Measurements from ENCODE around the gene KRT84.

KRT84 gene

GRCh38 chr12:52417740-52418139 is 32.3 kb upstream of the KRT84 start:
- Histone ChIP-seq H3K27ac (ENCODE audit: extremely low read depth, low read depth, low read length) (no peak overlapping the region), H3K36me3 (ENCODE audit: control insufficient read depth in 2 of 2, insufficient read depth in 1 of 2, low read length in 2 of 2) (no peaks in the 10 kb centered on the region), H3K4me1 (ENCODE audit: control insufficient read depth, insufficient read depth, low read length) (no peaks in the 10 kb centered on the region), H3K4me3 (ENCODE audit: low read depth, low read length) (no peak overlapping the region), H3K9me3 (ENCODE audit: control insufficient read depth, insufficient read depth, low read depth, low read length) (no peaks in the 10 kb centered on the region)
- TF ChIP-seq KLF8 (tag by site-specific recombination; IDR thresholded peaks at IDR 0.05) (no peak), ZNF366 (tag by site-specific recombination; conservative IDR thresholded peaks at IDR 0.05) (no peak), GLIS1 (tag by site-specific recombination; IDR thresholded peaks at IDR 0.05) (no peak), SP7 (tag by site-specific recombination; IDR thresholded peaks at IDR 0.05) (no peak), GLI4 (tag by site-specific recombination; IDR thresholded peaks at IDR 0.05) (no peak), ZNF24 (tag by site-specific recombination; IDR thresholded peaks at IDR 0.05) (no peak), ZSCAN23 (tag by site-specific recombination; IDR thresholded peaks at IDR 0.05) (no peak), ZNF155 (tag by site-specific recombination; IDR thresholded peaks at IDR 0.05) (no peak), ZNF792 (tag by site-specific recombination; IDR thresholded peaks at IDR 0.05) (no peak), ZNF239 (tag by site-specific recombination; IDR thresholded peaks at IDR 0.05) (no peak), ZNF529 (tag by site-specific recombination; IDR thresholded peaks at IDR 0.05; ENCODE audit: insufficient replicate concordance) (no peak), ZNF561 (tag by site-specific recombination; IDR thresholded peaks at IDR 0.05; ENCODE audit: borderline replicate concordance) (no peak)
- TF ChIP-seq, protein P1, sequence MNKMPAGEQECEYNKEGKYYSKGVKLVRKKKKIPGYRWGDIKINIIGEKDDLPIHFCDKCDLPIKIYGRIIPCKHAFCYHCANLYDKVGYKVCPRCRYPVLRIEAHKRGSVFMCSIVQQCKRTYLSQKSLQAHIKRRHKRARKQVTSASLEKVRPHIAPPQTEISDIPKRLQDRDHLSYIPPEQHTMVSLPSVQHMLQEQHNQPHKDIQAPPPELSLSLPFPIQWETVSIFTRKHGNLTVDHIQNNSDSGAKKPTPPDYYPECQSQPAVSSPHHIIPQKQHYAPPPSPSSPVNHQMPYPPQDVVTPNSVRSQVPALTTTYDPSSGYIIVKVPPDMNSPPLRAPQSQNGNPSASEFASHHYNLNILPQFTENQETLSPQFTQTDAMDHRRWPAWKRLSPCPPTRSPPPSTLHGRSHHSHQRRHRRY (tag by site-specific recombination; IDR thresholded peaks at IDR 0.05), result no peak
- TF ChIP-seq, protein P2, sequence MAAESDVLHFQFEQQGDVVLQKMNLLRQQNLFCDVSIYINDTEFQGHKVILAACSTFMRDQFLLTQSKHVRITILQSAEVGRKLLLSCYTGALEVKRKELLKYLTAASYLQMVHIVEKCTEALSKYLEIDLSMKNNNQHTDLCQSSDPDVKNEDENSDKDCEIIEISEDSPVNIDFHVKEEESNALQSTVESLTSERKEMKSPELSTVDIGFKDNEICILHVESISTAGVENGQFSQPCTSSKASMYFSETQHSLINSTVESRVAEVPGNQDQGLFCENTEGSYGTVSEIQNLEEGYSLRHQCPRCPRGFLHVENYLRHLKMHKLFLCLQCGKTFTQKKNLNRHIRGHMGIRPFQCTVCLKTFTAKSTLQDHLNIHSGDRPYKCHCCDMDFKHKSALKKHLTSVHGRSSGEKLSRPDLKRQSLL (tag by site-specific recombination; IDR thresholded peaks at IDR 0.05), result no peak
- TF ChIP-seq, protein P3, sequence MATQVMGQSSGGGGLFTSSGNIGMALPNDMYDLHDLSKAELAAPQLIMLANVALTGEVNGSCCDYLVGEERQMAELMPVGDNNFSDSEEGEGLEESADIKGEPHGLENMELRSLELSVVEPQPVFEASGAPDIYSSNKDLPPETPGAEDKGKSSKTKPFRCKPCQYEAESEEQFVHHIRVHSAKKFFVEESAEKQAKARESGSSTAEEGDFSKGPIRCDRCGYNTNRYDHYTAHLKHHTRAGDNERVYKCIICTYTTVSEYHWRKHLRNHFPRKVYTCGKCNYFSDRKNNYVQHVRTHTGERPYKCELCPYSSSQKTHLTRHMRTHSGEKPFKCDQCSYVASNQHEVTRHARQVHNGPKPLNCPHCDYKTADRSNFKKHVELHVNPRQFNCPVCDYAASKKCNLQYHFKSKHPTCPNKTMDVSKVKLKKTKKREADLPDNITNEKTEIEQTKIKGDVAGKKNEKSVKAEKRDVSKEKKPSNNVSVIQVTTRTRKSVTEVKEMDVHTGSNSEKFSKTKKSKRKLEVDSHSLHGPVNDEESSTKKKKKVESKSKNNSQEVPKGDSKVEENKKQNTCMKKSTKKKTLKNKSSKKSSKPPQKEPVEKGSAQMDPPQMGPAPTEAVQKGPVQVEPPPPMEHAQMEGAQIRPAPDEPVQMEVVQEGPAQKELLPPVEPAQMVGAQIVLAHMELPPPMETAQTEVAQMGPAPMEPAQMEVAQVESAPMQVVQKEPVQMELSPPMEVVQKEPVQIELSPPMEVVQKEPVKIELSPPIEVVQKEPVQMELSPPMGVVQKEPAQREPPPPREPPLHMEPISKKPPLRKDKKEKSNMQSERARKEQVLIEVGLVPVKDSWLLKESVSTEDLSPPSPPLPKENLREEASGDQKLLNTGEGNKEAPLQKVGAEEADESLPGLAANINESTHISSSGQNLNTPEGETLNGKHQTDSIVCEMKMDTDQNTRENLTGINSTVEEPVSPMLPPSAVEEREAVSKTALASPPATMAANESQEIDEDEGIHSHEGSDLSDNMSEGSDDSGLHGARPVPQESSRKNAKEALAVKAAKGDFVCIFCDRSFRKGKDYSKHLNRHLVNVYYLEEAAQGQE (tag by site-specific recombination; IDR thresholded peaks at IDR 0.05), result no peak
- TF ChIP-seq, protein P4, sequence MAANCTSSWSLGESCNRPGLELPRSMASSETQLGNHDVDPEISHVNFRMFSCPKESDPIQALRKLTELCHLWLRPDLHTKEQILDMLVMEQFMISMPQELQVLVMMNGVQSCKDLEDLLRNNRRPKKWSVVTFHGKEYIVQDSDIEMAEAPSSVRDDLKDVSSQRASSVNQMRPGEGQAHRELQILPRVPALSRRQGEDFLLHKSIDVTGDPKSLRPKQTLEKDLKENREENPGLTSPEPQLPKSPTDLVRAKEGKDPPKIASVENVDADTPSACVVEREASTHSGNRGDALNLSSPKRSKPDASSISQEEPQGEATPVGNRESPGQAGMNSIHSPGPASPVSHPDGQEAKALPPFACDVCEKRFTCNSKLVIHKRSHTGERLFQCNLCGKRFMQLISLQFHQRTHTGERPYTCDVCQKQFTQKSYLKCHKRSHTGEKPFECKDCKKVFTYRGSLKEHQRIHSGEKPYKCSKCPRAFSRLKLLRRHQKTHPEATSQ (tag by site-specific recombination; IDR thresholded peaks at IDR 0.05), result no peak
- TF ChIP-seq, protein P5, sequence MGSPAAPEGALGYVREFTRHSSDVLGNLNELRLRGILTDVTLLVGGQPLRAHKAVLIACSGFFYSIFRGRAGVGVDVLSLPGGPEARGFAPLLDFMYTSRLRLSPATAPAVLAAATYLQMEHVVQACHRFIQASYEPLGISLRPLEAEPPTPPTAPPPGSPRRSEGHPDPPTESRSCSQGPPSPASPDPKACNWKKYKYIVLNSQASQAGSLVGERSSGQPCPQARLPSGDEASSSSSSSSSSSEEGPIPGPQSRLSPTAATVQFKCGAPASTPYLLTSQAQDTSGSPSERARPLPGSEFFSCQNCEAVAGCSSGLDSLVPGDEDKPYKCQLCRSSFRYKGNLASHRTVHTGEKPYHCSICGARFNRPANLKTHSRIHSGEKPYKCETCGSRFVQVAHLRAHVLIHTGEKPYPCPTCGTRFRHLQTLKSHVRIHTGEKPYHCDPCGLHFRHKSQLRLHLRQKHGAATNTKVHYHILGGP (tag by site-specific recombination; IDR thresholded peaks at IDR 0.05), result no peak
- CTCF ChIA-PET, result no interaction called here
- POLR2A ChIA-PET, result no interaction called here

GRCh38 chr12:52416795-52417194 is 31.3 kb upstream of the KRT84 start:
- ChIA-PET POLR2A (no interaction called here), CTCF (interaction anchor here (0.7 to 1.6 kb wide), 2 partner anchors 10 to 290 kb away, joined by 3 to 4 read pairs; no protein-coding TSS in a partner anchor)
- Histone ChIP-seq H3K4me3 (ENCODE audit: low read depth, low read length) (no peak overlapping the region), H3K27ac (ENCODE audit: extremely low read depth, low read depth, low read length) (no peak overlapping the region), H3K36me3 (ENCODE audit: control insufficient read depth in 2 of 2, insufficient read depth in 1 of 2, low read length in 2 of 2) (no peaks in the 10 kb centered on the region), H3K9me3 (ENCODE audit: control insufficient read depth, insufficient read depth, low read depth, low read length) (no peaks in the 10 kb centered on the region), H3K4me1 (ENCODE audit: control insufficient read depth, insufficient read depth, low read length) (no peaks in the 10 kb centered on the region)
- TF ChIP-seq ZSCAN18 (tag by site-specific recombination; IDR thresholded peaks at IDR 0.05) (no peak), ZNF701 (tag by site-specific recombination; IDR thresholded peaks at IDR 0.05) (no peak), TSHZ1 (tag by site-specific recombination; IDR thresholded peaks at IDR 0.05; ENCODE audit: borderline replicate concordance) (no peak), ZNF140 (tag by site-specific recombination; IDR thresholded peaks at IDR 0.05) (no peak)

All from HEK293 (cell line).